HepG2 (cell line): Measurements from ENCODE around the gene ALDH4A1. TPM values are rescaled to one million over a fixed set of nuclear protein-coding genes. Genes with fewer than 3 reads are reported as not detected.

Experiments used
- ARID4A ChIP-seq: sonication (generic); formaldehyde crosslinking; IDR thresholded peaks from 2 replicates; pipeline ENCODE4 v1.5.0; 2020; ENCODE audit warnings: mild to moderate bottlenecking, missing genetic modification reagents, borderline replicate concordance
- CBFB ChIP-seq: sonication (generic); formaldehyde crosslinking; IDR thresholded peaks from 2 replicates; pipeline ENCODE4 v1.4.0; 2020; ENCODE audit warnings: missing genetic modification reagents
- EEA1 ChIP-seq: sonication (generic); formaldehyde crosslinking; IDR thresholded peaks from 2 replicates; pipeline ENCODE4 v1.5.1; 2020; ENCODE audit warnings: mild to moderate bottlenecking, missing genetic modification reagents, borderline replicate concordance
- FOSL2 ChIP-seq: sonication (generic); formaldehyde crosslinking; IDR thresholded peaks from 2 replicates; pipeline ENCODE4 v1.4.0; 2020; ENCODE audit warnings: missing genetic modification reagents
- FOXJ3 ChIP-seq: sonication (generic); formaldehyde crosslinking; IDR thresholded peaks from 2 replicates; pipeline ENCODE4 v1.4.0; 2020; ENCODE audit warnings: missing genetic modification reagents, mild to moderate bottlenecking, borderline replicate concordance
- FOXK1 ChIP-seq: sonication (generic); formaldehyde crosslinking; IDR thresholded peaks from 2 replicates; pipeline ENCODE4 v1.4.0; 2020; ENCODE audit warnings: low read depth, missing genetic modification reagents, borderline replicate concordance
- GATA4 ChIP-seq: sonication (generic); IDR thresholded peaks from 2 replicates; pipeline ENCODE4 v1.6.1; 2016; ENCODE audit warnings: antibody characterized with exemption, low read depth, borderline replicate concordance
- GATAD2A ChIP-seq: IDR thresholded peaks from 2 replicates; pipeline ENCODE4 v1.6.1; 2016
- HIC2 ChIP-seq: sonication (generic); formaldehyde crosslinking; IDR thresholded peaks from 2 replicates; pipeline ENCODE4 v1.9.0; 2022; ENCODE audit warnings: low read depth, missing genetic modification reagents
- HMG20B ChIP-seq: conservative IDR thresholded peaks from 2 replicates; pipeline ENCODE4 v1.6.1; 2016; ENCODE audit warnings: missing genetic modification reagents, missing compliant biosample characterization
- ISX ChIP-seq: sonication (generic); formaldehyde crosslinking; conservative IDR thresholded peaks from 2 replicates; pipeline ENCODE4 v1.5.0; 2020; ENCODE audit warnings: missing genetic modification reagents
- KLF15 ChIP-seq: sonication (generic); formaldehyde crosslinking; IDR thresholded peaks from 2 replicates; pipeline ENCODE4 v1.8.1; 2023; ENCODE audit warnings: borderline replicate concordance, mild to moderate bottlenecking, inconsistent platforms, missing genetic modification reagents, mixed read lengths
- MAFF ChIP-seq: IDR thresholded peaks from 2 replicates; pipeline ENCODE4 v1.6.1; 2011; ENCODE audit warnings: low read depth, low read length, improper control_type of control experiment
- MIXL1 ChIP-seq: IDR thresholded peaks from 2 replicates; pipeline ENCODE4 v1.6.1; 2016
- POLR2G ChIP-seq: fragments of 200-400 bp; formaldehyde crosslinking; IDR thresholded peaks from 2 replicates; pipeline ENCODE4 v1.6.1; 2018; ENCODE audit warnings: mild to moderate bottlenecking, low read depth, low read length, moderate library complexity
- RXRB ChIP-seq: IDR thresholded peaks from 2 replicates; pipeline ENCODE4 v1.6.1; 2016; ENCODE audit warnings: borderline replicate concordance, missing genetic modification reagents, missing compliant biosample characterization
- SALL1 ChIP-seq: sonication (generic); formaldehyde crosslinking; IDR thresholded peaks from 2 replicates; pipeline ENCODE4 v1.8.0; 2022; ENCODE audit warnings: mild to moderate bottlenecking, missing genetic modification reagents
- SIX1 ChIP-seq: sonication (generic); formaldehyde crosslinking; IDR thresholded peaks from 2 replicates; pipeline ENCODE4 v1.4.0; 2020; ENCODE audit warnings: missing genetic modification reagents, borderline replicate concordance
- ZBTB38 ChIP-seq: sonication (generic); formaldehyde crosslinking; IDR thresholded peaks from 2 replicates; pipeline ENCODE4 v1.5.1; 2020; ENCODE audit warnings: mild to moderate bottlenecking, missing genetic modification reagents
- ZMYM3 ChIP-seq: sonication (generic); formaldehyde crosslinking; IDR thresholded peaks from 2 replicates; pipeline ENCODE4 v1.5.1; 2020; ENCODE audit warnings: mild to moderate bottlenecking, missing genetic modification reagents
- ZNF3 ChIP-seq: IDR thresholded peaks from 2 replicates; pipeline ENCODE4 v1.7.0; 2017; ENCODE audit warnings: inconsistent platforms
- ZNF430 ChIP-seq: sonication (generic); formaldehyde crosslinking; IDR thresholded peaks from 2 replicates; pipeline ENCODE4 v1.9.0; 2021; ENCODE audit warnings: mild to moderate bottlenecking, missing genetic modification reagents
- ZNF776 ChIP-seq: sonication (generic); formaldehyde crosslinking; IDR thresholded peaks from 2 replicates; pipeline ENCODE4 v1.4.0; 2020; ENCODE audit warnings: mild to moderate bottlenecking, missing genetic modification reagents
- polyA plus RNA-seq, 8 experiments: library from polyadenylated mRNA; depleted of rRNA in 3 of 8; stranded (reverse) in 7 of 8; unstranded in 1 of 8; fragments of >200 nt; fragmentation: Illumina TruSeq in 4 of 8; extraction: Trizol in 4 of 8; gene quantifications; 2 replicates each; pipeline versions ENCODE4 v1.2.1 to v1.2.3, GENCODE V29; 2011 to 2016; ENCODE audit warnings: low read depth in 4 of 8, missing spikeins in 1 of 8, mixed read lengths in 1 of 8; ENCODE audit not compliant: insufficient read depth in 1 of 8
- total RNA-seq, 5 experiments: library from RNA; depleted of rRNA; stranded (reverse); fragments of >200 nt; fragmentation: Illumina TruSeq; extraction: Trizol; gene quantifications; 2 replicates each; pipeline ENCODE4 v1.2.3, GENCODE V29; 2016; ENCODE audit warnings: low read depth in 1 of 5
- TF ChIP-seq, protein P1 (sequence below): sonication (generic); formaldehyde crosslinking; IDR thresholded peaks from 2 replicates; pipeline ENCODE4 v1.4.0; 2020; ENCODE audit warnings: missing genetic modification reagents, low read depth, mild to moderate bottlenecking, borderline replicate concordance

The ALDH4A1 gene
- total and polyA plus RNA-seq, 2 of the 13 experiments (the other 11 are each of a cell fraction or from before 2014, with no cell fraction given) = 76.4 to 240 TPM

DNA sequence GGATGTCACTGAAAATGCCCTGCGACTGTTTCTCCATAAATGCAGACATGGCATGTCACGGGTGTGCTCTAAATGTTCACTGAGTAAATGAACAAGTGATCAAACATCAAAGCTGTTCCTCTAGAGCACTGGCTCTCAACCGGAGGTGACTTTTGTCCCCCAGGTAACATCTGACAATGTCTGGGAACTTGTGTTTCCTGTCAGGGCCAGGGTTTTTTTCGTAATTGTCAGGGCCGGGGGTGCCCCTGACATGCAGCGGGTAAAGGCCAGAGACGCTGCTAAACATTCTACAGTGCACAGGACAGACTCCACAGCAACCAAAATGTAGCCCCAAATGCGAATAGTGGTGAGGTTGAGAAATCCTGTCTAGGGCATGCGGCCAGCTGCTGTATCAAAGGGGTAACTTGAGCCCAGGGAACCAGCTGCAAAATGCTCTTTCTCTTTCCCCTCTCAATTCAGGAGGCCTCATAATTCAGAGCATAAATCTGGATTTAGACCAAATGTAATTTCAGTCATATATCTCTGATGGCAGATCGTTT is 2.0 kb downstream of the ALDH4A1 start (continued):
- TF ChIP-seq ISX (CRISPR knock-in tag) (no peak), ARID4A (CRISPR knock-in tag) (peak; percentile 72; the same call in 1 of the 2 replicates), POLR2G (0 out of 2 replicates have a peak, but pooled peaks have one; percentile 38), SIX1 (CRISPR knock-in tag) (peak; percentile 61; the same call in 1 of the 2 replicates), FOXJ3 (CRISPR knock-in tag) (peak; percentile 36; the same call in 1 of the 2 replicates), ZNF3 (CRISPR knock-in tag) (0 out of 2 replicates have a peak, but pooled peaks have one; percentile 2), FOXK1 (CRISPR knock-in tag) (peak; percentile 56; the same call in 1 of the 2 replicates), HMG20B (CRISPR knock-in tag) (0 out of 2 replicates have a peak, but pooled peaks have one; percentile 21), ZNF430 (peak; percentile 22; the same call in 1 of the 2 replicates), EEA1 (CRISPR knock-in tag) (no peak), ZNF776 (CRISPR knock-in tag) (no peak), CBFB (no peak), MAFF (0 out of 2 replicates have a peak, but pooled peaks have one; percentile 19), HIC2 (CRISPR knock-in tag) (peak; percentile 80), SALL1 (CRISPR knock-in tag) (peak; percentile 87), ZBTB38 (CRISPR knock-in tag) (0 out of 2 replicates have a peak, but pooled peaks have one; percentile 20), FOSL2 (peak; percentile 77), GATA4 (no peak), RXRB (peak; percentile 96), MIXL1 (CRISPR knock-in tag) (peak; percentile 94), ZMYM3 (CRISPR knock-in tag) (peak; percentile 85), GATAD2A (CRISPR knock-in tag) (peak; percentile 89), KLF15 (CRISPR knock-in tag) (no peak)
- TF ChIP-seq, protein P1, sequence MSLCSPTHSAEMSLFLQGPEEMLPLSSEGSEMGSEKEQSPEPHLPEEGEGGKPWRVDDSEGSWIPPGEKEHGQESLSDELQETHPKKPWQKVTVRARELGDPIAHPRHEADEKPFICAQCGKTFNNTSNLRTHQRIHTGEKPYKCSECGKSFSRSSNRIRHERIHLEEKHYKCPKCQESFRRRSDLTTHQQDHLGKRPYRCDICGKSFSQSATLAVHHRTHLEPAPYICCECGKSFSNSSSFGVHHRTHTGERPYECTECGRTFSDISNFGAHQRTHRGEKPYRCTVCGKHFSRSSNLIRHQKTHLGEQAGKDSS (CRISPR knock-in tag) = peak; percentile 75; the same call in 1 of the 2 replicates
